Natural killer cell (primary cell): ENCODE results near the gene DCUN1D4. TPM values are rescaled to one million over a fixed set of nuclear protein-coding genes. Genes with fewer than 3 reads are reported as not detected.

Experiments used
- ATAC-seq, 3 donors: fragments of 150-1000 bp in 2 of 3; fragments of 200-7000 bp in 1 of 3; cut with Tn5 transposase; 1 replicate in 1 of 3; 2 replicates in 2 of 3; pipeline ENCODE4 v1.10.0; 2021; ENCODE audit warnings: mild to moderate bottlenecking in 2 of 3, moderate library complexity in 2 of 3
- DNase-seq, 2 donors: peaks; one replicate each; pipeline versions ENCODE4 v3.0.0 to v3.0.0-alpha.2; 2013 to 2021; ENCODE audit warnings: mixed read lengths in 1 of 2
- H3K27ac ChIP-seq: one replicate; pipeline ENCODE4 v1.5.1; 2013; ENCODE audit warnings: mild to moderate bottlenecking, low read length
- H3K27me3 ChIP-seq: one replicate; pipeline ENCODE4 v1.6.1; 2013; ENCODE audit warnings: low read length; ENCODE audit not compliant: control insufficient read depth, insufficient read depth
- H3K36me3 ChIP-seq: one replicate; pipeline ENCODE4 v1.6.1; 2013; ENCODE audit warnings: low read length; ENCODE audit not compliant: control insufficient read depth, insufficient read depth
- H3K4me1 ChIP-seq: one replicate; pipeline ENCODE4 v1.6.1; 2013; ENCODE audit warnings: low read length; ENCODE audit not compliant: control insufficient read depth, insufficient read depth
- H3K4me3 ChIP-seq: one replicate; pipeline ENCODE4 v1.5.1; 2013; ENCODE audit warnings: low read length
- H3K9me3 ChIP-seq: one replicate; pipeline ENCODE4 v1.6.1; 2013; ENCODE audit warnings: low read length; ENCODE audit not compliant: control insufficient read depth, insufficient read depth
- H3K27ac Mint-ChIP-seq, 2 donors: one replicate each; pipeline ENCODE4 v1.8.0; 2022; ENCODE audit warnings: mild to moderate bottlenecking in 2 of 2, mixed read lengths in 2 of 2, moderate library complexity in 1 of 2
- H3K27me3 Mint-ChIP-seq, 2 donors: one replicate each; pipeline ENCODE4 v1.8.0; 2022; ENCODE audit warnings: low read depth in 2 of 2, mixed read lengths in 2 of 2
- H3K36me3 Mint-ChIP-seq: one replicate; pipeline ENCODE4 v1.8.0; 2022; ENCODE audit warnings: mixed read lengths
- H3K4me1 Mint-ChIP-seq, 2 donors: one replicate each; pipeline ENCODE4 v1.8.0; 2022; ENCODE audit warnings: mixed read lengths in 2 of 2
- H3K4me3 Mint-ChIP-seq: one replicate; pipeline ENCODE4 v1.8.0; 2022; ENCODE audit warnings: mild to moderate bottlenecking, moderate library complexity, mixed read lengths
- H3K9me3 Mint-ChIP-seq, 2 donors: one replicate each; pipeline ENCODE4 v1.8.0; 2022; ENCODE audit warnings: mixed read lengths in 2 of 2
- CTCF ChIP-seq: fragments of 200-600 bp; IDR thresholded peaks from one replicate; pipeline ENCODE4 v1.8.0; 2022; ENCODE audit warnings: antibody characterized with exemption
- WGBS: methylation state at CpG from one replicate; pipeline ENCODE4 v1.1.7; 2013; ENCODE audit warnings: missing lambda C conversion rate; ENCODE audit not compliant: insufficient coverage; 5-methylcytosine and 5-hydroxymethylcytosine counted together
- intact Hi-C: fragments of 100-400 bp; cut with micrococcal nuclease; formaldehyde crosslinking; loops from one replicate; pipeline ENCODE4 v1.14.2; 2022
- total RNA-seq, 4 donors: library from RNA; stranded (reverse); fragments of 120-200 nt in 1 of 4; gene quantifications; one replicate each; pipeline versions ENCODE4 v1.2.3 to v1.2.4, GENCODE V29; 2013 to 2022

The DCUN1D4 gene
- total RNA-seq, 3 donors from 2014 or later (not counting 1 experiment from before 2014, with no cell fraction given) = 26.9 to 35.9 (median 35.1) TPM

DNA sequence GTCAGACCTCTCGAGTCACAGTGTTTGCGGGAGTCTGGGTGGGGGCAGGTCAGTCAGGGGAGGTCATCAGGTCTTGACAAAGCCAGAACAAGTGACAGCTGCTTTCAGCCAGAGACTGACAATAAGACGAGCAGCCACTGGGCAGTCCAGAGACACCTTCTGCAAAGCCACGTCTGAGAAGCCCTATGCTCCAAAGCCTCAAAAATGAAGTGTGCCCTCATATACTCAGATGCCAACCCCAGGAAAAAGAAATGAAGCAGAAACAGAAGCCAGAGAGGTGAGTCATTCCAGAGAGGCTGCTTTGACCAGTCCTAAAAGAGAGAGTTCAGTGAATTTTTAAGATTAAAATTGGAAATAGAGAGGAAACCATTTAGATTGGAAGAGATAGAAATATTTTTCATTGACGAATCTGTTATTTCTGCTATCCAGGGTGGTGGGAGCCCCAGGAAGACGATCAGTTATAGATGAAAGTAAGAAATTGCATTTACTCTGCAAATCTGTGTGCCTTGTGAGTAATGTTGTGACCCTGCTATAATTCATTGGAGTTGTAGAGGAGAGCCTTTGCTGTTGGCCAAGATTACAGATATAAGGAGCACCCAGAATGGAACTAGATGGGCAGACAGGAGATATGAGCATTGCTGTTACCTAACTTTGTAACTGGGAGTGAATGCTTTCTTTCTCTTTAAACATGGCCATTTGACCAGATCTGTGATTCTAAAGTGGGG lies 99.3 kb downstream of the DCUN1D4 start:
- no peak overlapping the region for H3K4me3 Mint-ChIP-seq
- intact Hi-C loops = no loop called here
- no peaks in the 10 kb centered on the region for H3K4me1 Mint-ChIP-seq
- ATAC-seq (no peak), DNase-seq (no peak)
- H3K4me1 ChIP-seq = no peaks in the 10 kb centered on the region
- WGBS = 83% methylated on average over 6 of the region's 6 CpGs
- H3K27me3 Mint-ChIP-seq = no peaks in the 10 kb centered on the region
- peaks cover 0 to 5% of the 10 kb centered on the region in 2 donors for H3K9me3 Mint-ChIP-seq
- no peaks in the 10 kb centered on the region for H3K9me3 ChIP-seq
- H3K36me3 ChIP-seq = no peaks in the 10 kb centered on the region
- no peak overlapping the region for H3K27ac ChIP-seq
- no peak for TF ChIP-seq CTCF
- no peak overlapping the region for H3K27ac Mint-ChIP-seq
- H3K36me3 Mint-ChIP-seq = no peaks in the 10 kb centered on the region
- no peak overlapping the region for H3K4me3 ChIP-seq
- H3K27me3 ChIP-seq = no peaks in the 10 kb centered on the region

DNA sequence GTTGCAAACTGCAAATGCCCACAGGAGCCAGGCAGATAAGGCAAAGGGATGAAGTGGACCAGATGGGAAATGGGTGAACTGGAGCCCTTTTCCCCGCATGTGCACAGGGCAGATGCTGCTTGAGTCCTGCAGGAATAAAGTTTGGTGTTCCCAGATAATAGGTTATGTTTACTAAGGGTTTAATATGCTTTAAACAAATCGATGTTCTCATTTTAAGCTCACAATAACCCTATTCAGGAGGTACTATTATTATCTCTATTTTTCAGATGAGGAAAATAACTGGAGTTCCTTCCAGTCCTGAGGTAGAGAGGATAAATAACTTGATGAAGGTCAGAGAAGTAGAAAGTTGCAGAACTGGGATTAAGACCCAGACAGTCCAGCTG lies 99.9 kb downstream of the DCUN1D4 start:
- Histone ChIP-seq H3K4me3 (no peak overlapping the region), H3K4me1 (no peaks in the 10 kb centered on the region), H3K27me3 (no peaks in the 10 kb centered on the region), H3K27ac (no peak overlapping the region), H3K9me3 (no peaks in the 10 kb centered on the region), H3K36me3 (no peaks in the 10 kb centered on the region)
- DNase-seq = no peak
- Mint-ChIP-seq H3K27ac (no peak overlapping the region), H3K4me3 (no peak overlapping the region), H3K27me3 (no peaks in the 10 kb centered on the region), H3K9me3 (peaks cover 0 to 5% of the 10 kb centered on the region in 2 donors), H3K36me3 (no peaks in the 10 kb centered on the region), H3K4me1 (no peaks in the 10 kb centered on the region)
- WGBS = 88% methylated on average over 1 of the region's 2 CpGs
- TF ChIP-seq CTCF = no peak
- intact Hi-C loops = no loop called here
- no peak for ATAC-seq

DNA sequence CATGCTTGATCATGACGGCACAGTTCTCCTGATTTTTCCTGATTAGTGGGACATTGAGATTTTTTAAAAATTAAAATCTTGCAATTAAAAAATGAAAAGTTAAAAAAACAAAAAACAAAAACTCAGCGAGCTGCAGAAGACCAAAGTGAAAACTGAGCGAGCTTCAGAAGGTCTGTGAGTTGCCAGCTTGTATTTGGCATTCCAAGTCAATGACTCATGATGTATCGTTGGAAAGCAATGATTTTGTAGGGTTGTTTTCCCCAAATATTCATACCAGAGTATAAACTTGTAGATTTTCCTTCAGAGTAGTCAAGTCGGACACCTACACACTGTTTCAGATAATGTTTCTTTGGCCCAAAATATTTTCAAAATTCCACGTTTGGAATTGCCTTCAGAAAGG lies 100.3 kb downstream of the DCUN1D4 start:
- no peaks in the 10 kb centered on the region for H3K9me3 ChIP-seq
- Mint-ChIP-seq H3K4me1 (no peaks in the 10 kb centered on the region), H3K27me3 (no peaks in the 10 kb centered on the region), H3K36me3 (no peaks in the 10 kb centered on the region), H3K27ac (no peak overlapping the region), H3K9me3 (peaks cover 0 to 5% of the 10 kb centered on the region in 2 donors), H3K4me3 (no peak overlapping the region)
- intact Hi-C loops = no loop called here
- no peaks in the 10 kb centered on the region for H3K4me1 ChIP-seq
- H3K36me3 ChIP-seq = no peaks in the 10 kb centered on the region
- H3K27ac ChIP-seq = no peak overlapping the region
- H3K27me3 ChIP-seq = no peaks in the 10 kb centered on the region
- DNase-seq = no peak
- no peak overlapping the region for H3K4me3 ChIP-seq
- TF ChIP-seq CTCF = no peak
- no peak for ATAC-seq
- 85% methylated on average over 5 of the region's 6 CpGs for WGBS
